GM20431 (cell line): ENCODE data around the gene GBP3.
"Not testable (repeated sequence)": the region's sequence is repeated elsewhere in the genome, so short reads cannot be mapped to it uniquely, and the experiment has no call there.

Source experiments
- in situ Hi-C: fragments of 300-500 bp; cut with MseI, MboI; formaldehyde crosslinking; loops from one replicate; pipeline ENCODE4 v1.15.0; 2020; ENCODE audit warnings: low sequenced_read_pairs; ENCODE audit not compliant: unreplicated experiment

GBP3 gene, protein sequence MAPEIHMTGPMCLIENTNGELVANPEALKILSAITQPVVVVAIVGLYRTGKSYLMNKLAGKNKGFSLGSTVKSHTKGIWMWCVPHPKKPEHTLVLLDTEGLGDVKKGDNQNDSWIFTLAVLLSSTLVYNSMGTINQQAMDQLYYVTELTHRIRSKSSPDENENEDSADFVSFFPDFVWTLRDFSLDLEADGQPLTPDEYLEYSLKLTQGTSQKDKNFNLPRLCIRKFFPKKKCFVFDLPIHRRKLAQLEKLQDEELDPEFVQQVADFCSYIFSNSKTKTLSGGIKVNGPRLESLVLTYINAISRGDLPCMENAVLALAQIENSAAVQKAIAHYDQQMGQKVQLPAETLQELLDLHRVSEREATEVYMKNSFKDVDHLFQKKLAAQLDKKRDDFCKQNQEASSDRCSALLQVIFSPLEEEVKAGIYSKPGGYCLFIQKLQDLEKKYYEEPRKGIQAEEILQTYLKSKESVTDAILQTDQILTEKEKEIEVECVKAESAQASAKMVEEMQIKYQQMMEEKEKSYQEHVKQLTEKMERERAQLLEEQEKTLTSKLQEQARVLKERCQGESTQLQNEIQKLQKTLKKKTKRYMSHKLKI

GRCh38 chr1:89022167-89022959 is at the start of gene GBP3:
GBP3 (minus strand) TSS chr1:89022866; CDS start chr1:89020721, 2,145 bp downstream.
- in situ Hi-C loops = no loop called here

DNA sequence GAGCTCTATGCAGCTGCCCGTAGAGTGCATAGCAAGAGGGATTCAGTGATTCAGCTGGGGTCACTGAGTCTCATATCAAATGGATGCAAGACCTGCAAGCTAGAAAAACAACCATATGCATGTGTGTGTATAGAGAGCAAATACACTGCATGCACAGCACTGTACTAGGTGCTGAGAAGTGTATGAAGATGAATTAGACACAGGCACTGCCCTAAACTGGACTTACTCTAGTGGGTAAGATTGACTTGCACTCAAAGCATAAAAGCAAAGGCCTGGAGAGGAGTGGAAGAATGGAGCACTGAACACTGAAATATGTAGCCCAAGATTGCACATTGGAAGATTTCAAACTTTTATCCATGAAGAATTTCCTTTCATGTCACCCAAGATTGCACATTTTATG is 47.8 kb upstream of the GBP3 start:
- in situ Hi-C loops = no loop called here

- in situ Hi-C loops = no loop called here
Observed at GRCh38 chr1:89069951-89070350, 47.3 kb upstream of the GBP3 start.

DNA sequence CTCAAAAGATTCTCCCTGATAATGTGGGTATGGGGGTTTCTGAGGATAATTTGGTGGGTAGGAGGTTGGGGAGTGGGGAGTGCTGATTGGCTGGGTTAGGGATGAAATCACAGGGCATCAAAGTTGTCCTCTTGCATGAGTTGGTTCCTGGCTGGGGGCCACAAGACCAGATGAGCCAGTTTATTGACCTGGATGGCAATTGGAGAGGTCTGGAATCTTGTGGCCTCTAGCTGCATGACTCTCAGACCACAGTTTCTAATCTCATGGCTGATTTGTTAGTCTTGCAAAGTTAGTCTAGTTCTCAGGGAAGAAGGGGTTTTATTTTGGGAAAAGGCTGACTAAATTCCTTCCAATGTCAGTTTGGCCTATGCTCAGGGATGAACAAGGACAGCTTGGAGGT is 45.6 kb upstream of the GBP3 start:
- in situ Hi-C loops = no loop called here

- in situ Hi-C loops = no loop called here
Observed at GRCh38 chr1:89065079-89065868, 42.6 kb upstream of the GBP3 start, which contains the start of gene GBP1. GBP1 (minus strand) TSS chr1:89065208; CDS start chr1:89063234, 1,974 bp downstream.

GRCh38 chr1:89064632-89065031 is 42.0 kb upstream of the GBP3 start:
- in situ Hi-C loops = no loop called here

GRCh38 chr1:89063094-89063493 is 40.4 kb upstream of the GBP3 start:
- in situ Hi-C loops = no loop called here

GRCh38 chr1:89060091-89060490 is 37.4 kb upstream of the GBP3 start:
- in situ Hi-C loops = no loop called here

GRCh38 chr1:89051955-89052312 is 29.3 kb upstream of the GBP3 start:
- in situ Hi-C loops = no loop called here

GRCh38 chr1:89051300-89051954 is 28.8 kb upstream of the GBP3 start:
- in situ Hi-C loops = no loop called here

DNA sequence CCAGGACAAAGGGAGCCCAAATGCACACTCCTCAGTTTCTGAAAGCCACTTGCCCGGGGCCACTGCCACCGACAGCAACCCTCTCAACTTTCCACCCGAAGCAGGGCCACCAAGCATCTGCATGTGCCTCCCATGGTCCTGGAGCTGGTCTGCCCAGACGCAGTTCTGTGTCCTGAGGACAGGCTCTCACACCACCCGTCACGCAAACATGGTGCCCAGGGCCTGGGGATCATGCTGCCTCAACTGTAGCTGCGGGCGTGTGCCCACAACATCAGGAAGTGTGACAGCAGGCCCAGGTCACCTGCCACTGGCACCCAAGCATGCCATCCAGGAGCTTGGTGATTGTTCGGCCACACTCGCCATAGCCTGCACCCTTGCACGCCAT is 28.0 kb upstream of the GBP3 start:
- in situ Hi-C loops = no loop called here

DNA sequence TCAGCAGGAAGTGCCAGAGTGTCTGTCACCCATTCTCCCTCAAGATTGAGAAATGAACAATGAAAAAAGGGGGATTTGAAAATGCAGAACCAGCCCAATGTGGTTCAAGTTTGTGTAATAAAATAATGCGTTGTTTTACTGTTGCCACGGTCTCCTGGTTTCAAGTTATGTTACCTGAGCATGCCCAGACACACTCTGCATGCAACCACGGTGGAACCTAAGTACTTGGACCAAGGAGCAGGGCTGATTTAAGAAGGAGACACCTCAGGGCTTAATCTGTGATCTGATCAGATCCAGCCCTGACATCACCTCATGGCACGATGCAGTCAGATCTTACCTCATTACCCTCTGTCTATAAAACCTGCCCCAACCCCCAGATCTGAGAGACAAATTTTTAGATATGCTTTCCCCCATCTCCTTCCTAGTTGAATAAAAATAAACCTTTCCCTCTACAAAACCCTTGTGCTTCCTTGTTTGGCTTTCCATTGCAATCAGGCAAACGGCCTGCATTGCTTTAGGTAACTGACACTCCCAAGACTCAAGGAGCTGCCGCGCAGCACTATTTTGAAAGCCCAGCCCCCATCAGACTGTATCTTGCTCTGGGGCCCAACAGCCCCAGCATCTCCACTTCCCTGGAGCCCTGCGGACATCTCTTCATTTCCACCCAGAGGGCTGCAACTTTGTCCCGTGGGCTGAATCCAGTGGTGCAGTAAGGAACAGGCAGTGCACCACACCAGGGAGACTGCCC is 27.4 kb upstream of the GBP3 start:
- in situ Hi-C loops = not testable (repeated sequence)

- in situ Hi-C loops = not testable (repeated sequence)
Observed at GRCh38 chr1:89049187-89049586, 26.5 kb upstream of the GBP3 start.

DNA sequence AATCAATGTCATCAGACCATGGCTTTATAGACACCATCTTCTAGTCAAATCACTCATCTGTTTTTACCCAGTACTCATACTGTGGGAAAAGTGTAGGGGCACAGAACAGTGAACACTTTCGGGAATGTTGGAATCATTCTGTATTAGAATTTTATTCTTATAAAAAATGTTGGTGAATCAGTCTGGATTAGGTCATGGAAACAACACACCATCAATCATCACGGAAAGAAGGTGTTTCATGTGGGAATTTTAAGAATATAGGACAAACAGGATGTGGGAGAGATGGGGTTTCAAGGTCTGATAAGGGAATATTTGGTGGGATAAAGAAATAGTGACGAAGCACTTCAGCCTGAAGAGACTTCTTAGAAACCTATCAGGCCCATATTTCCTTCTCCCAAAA is 25.1 kb upstream of the GBP3 start:
- in situ Hi-C loops = no loop called here

- in situ Hi-C loops = not testable (repeated sequence)
Observed at GRCh38 chr1:89046318-89047183, 23.9 kb upstream of the GBP3 start.

DNA sequence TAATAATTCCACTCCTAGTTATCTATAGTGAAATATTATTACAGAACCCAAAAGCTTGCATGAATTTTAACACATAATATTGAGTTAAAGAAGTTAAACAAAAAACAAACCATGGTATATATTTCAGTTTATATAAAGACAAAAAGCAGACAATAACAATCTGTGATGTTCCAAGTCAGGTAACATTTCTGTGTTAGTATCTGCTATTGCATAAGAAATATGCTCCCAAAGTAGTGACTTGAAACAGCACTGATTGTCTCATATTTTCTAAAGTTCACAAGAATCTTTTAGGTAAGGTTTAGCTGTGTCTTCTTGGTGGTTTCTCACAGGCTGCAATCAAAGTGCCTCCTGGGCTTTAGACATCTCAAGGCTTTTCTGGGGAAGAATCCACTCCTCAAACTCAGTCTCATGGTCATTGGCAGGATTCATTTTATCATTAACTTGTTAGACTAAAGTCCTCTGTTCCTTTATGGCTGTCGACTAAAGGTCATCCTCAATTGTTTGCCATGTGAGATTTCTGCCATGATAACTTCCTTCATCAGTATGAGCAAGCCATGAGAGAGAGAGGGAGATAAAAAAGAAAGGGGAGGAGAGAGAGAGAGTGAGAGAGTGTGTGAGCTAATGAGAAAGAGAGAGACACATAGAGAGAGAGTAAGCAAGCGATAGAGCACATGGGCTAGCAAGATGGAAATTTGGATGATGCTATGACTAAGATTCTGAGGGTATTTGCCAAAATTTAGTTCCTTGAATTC is 22.5 kb upstream of the GBP3 start:
- in situ Hi-C loops = no loop called here

GRCh38 chr1:89043940-89044339 is 21.3 kb upstream of the GBP3 start:
- in situ Hi-C loops = no loop called here
